Measurements from ENCODE around the gene GTSE1. TPM values are rescaled to one million over a fixed set of nuclear protein-coding genes. Genes with fewer than 3 reads are reported as not detected.

GTSE1 gene
- total RNA-seq, 1 experiment from 2014 or later = 20.6 TPM

DNA sequence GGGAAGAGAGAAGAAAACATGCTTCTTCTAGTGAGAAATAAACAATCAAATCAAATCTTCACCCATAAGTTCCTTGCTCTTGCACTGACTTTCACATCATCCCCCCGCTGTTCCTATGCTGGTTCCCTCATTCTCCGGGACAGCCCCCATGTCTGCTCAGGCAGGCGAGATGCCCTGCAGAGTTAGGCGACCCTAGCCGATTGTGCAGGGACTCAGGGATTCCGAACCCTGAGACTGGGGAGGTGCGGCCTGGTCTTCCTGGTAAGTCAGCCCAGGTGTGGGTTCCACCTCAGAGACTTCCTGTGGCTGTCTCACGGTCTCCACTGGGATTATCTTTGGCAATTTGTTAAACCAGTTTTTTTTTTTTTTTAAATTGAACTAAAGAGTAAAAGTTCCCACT is 22.3 kb upstream of the GTSE1 start:
- CTCF ChIA-PET = no interaction called here
- no peak for TF ChIP-seq EZH2phosphoT487 (IDR thresholded peaks at IDR 0.05; ENCODE audit: borderline replicate concordance, low read length)
- TF ChIP-seq, protein P1, sequence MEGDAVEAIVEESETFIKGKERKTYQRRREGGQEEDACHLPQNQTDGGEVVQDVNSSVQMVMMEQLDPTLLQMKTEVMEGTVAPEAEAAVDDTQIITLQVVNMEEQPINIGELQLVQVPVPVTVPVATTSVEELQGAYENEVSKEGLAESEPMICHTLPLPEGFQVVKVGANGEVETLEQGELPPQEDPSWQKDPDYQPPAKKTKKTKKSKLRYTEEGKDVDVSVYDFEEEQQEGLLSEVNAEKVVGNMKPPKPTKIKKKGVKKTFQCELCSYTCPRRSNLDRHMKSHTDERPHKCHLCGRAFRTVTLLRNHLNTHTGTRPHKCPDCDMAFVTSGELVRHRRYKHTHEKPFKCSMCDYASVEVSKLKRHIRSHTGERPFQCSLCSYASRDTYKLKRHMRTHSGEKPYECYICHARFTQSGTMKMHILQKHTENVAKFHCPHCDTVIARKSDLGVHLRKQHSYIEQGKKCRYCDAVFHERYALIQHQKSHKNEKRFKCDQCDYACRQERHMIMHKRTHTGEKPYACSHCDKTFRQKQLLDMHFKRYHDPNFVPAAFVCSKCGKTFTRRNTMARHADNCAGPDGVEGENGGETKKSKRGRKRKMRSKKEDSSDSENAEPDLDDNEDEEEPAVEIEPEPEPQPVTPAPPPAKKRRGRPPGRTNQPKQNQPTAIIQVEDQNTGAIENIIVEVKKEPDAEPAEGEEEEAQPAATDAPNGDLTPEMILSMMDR (conservative IDR thresholded peaks at IDR 0.05; ENCODE audit: low read depth, low read length) = no peak
- BruUV-seq (replicated peaks) = no TSS peak

GRCh38 chr22:46275455-46276122 is 21.1 kb upstream of the GTSE1 start:
- no peak overlapping the region for H3K9ac ChIP-seq (ENCODE audit: low read length)
- H3K4me2 ChIP-seq (ENCODE audit: low read length) = no peak overlapping the region
- no peaks in the 10 kb centered on the region for H3K79me2 ChIP-seq (ENCODE audit: low read length)
- H3K4me1 ChIP-seq (ENCODE audit: insufficient read depth, low read length) = no peaks in the 10 kb centered on the region
- H3K36me3 ChIP-seq (ENCODE audit: low read depth, low read length) = peaks cover 6% of the 10 kb centered on the region; the same call in 1 of the 2 replicates
- ATAC-seq (no peak), DNase-seq (no peak)
- H3K4me3 ChIP-seq (ENCODE audit: low read length) = no peak overlapping the region
- no peaks in the 10 kb centered on the region for H4K20me1 ChIP-seq (ENCODE audit: low read length)
- TF ChIP-seq EZH2 (IDR thresholded peaks at IDR 0.05; ENCODE audit: low read length, unreplicated experiment) (no peak), EZH2phosphoT487 (IDR thresholded peaks at IDR 0.05; ENCODE audit: borderline replicate concordance, low read length) (no peak)
- TF ChIP-seq, protein P1 (conservative IDR thresholded peaks at IDR 0.05; ENCODE audit: low read depth, low read length) = no peak
- H3F3A ChIP-seq (ENCODE audit: low read length, unreplicated experiment) = no peaks in the 10 kb centered on the region
- H3K27ac ChIP-seq (ENCODE audit: low read length) = no peak overlapping the region
- no peak overlapping the region for H2AFZ ChIP-seq (ENCODE audit: low read length)
- BruUV-seq (replicated peaks) = no TSS peak
- ChIA-PET POLR2A (ENCODE audit: unreplicated experiment) (no interaction called here), CTCF (no interaction called here)
- intact Hi-C loops (cut with micrococcal nuclease) = no loop called here
- H3K9me2 ChIP-seq (replicated peaks; ENCODE audit: low read length) = no peaks in the 10 kb centered on the region
- no peaks in the 10 kb centered on the region for H3K9me3 ChIP-seq (ENCODE audit: low read length)
- H3K27me3 ChIP-seq (ENCODE audit: low read length) = no peaks in the 10 kb centered on the region

More for the DNA sequence above, 22.3 kb upstream of the GTSE1 start:
- intact Hi-C loops (cut with micrococcal nuclease) = no loop called here
- H3K79me2 ChIP-seq (ENCODE audit: low read length) = peaks cover 9% of the 10 kb centered on the region
- H2AFZ ChIP-seq (ENCODE audit: low read length) = no peak overlapping the region
- POLR2A ChIA-PET (ENCODE audit: unreplicated experiment) = no interaction called here
- H3K4me1 ChIP-seq (ENCODE audit: insufficient read depth, low read length) = peaks cover 4% of the 10 kb centered on the region
- H3K9ac ChIP-seq (ENCODE audit: low read length) = no peak overlapping the region
- no peak overlapping the region for H3K27ac ChIP-seq (ENCODE audit: low read length)
- ATAC-seq (no peak), DNase-seq (no peak)
- no peak overlapping the region for H3K4me3 ChIP-seq (ENCODE audit: low read length)
- H3K27me3 ChIP-seq (ENCODE audit: low read length) = no peaks in the 10 kb centered on the region
- H3K9me2 ChIP-seq (replicated peaks; ENCODE audit: low read length) = no peaks in the 10 kb centered on the region
- no peaks in the 10 kb centered on the region for H4K20me1 ChIP-seq (ENCODE audit: low read length)
- H3F3A ChIP-seq (ENCODE audit: low read length, unreplicated experiment) = no peaks in the 10 kb centered on the region
- H3K36me3 ChIP-seq (ENCODE audit: low read depth, low read length) = peaks cover 6% of the 10 kb centered on the region; the same call in 1 of the 2 replicates
- no peak overlapping the region for H3K4me2 ChIP-seq (ENCODE audit: low read length)
- H3K9me3 ChIP-seq (ENCODE audit: low read length) = no peaks in the 10 kb centered on the region

DNA sequence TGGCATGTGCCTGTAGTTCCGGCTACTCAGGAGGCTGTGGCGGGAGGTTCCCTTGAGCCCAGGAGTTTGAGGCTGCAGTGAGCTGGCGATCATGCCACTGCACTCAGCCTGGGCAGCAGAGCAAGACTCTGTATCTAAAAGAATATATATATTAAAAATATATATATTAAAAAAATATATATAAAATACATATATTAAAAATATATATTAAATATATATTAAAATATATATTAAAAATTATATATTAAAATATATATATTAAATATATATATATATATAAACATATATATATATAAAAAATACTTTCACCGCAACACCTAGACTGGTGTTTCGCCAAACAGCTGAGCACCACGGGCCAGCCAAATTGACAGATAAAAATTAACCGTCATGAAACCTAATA is 20.1 kb upstream of the GTSE1 start:
- POLR2A ChIA-PET (ENCODE audit: unreplicated experiment) = no interaction called here
- CTCF ChIA-PET = no interaction called here
- Histone ChIP-seq H3K4me2 (ENCODE audit: low read length) (no peak overlapping the region), H2AFZ (ENCODE audit: low read length) (no peak overlapping the region), H3K36me3 (ENCODE audit: low read depth, low read length) (peaks cover 6% of the 10 kb centered on the region; the same call in 1 of the 2 replicates), H3K4me3 (ENCODE audit: low read length) (no peak overlapping the region), H3K27ac (ENCODE audit: low read length) (no peak overlapping the region), H3K27me3 (ENCODE audit: low read length) (no peaks in the 10 kb centered on the region), H3K9ac (ENCODE audit: low read length) (no peak overlapping the region), H3F3A (ENCODE audit: low read length, unreplicated experiment) (no peaks in the 10 kb centered on the region), H4K20me1 (ENCODE audit: low read length) (no peaks in the 10 kb centered on the region), H3K9me3 (ENCODE audit: low read length) (no peaks in the 10 kb centered on the region), H3K79me2 (ENCODE audit: low read length) (no peaks in the 10 kb centered on the region), H3K9me2 (replicated peaks; ENCODE audit: low read length) (no peaks in the 10 kb centered on the region), H3K4me1 (ENCODE audit: insufficient read depth, low read length) (no peaks in the 10 kb centered on the region)
- DNase-seq = no peak
- no TSS peak for BruUV-seq (replicated peaks)
- TF ChIP-seq EZH2phosphoT487 (IDR thresholded peaks at IDR 0.05; ENCODE audit: borderline replicate concordance, low read length) (no peak), EZH2 (IDR thresholded peaks at IDR 0.05; ENCODE audit: low read length, unreplicated experiment) (no peak)
- TF ChIP-seq, protein P1 (conservative IDR thresholded peaks at IDR 0.05; ENCODE audit: low read depth, low read length) = no peak
- no peak for ATAC-seq
- intact Hi-C loops (cut with micrococcal nuclease) = no loop called here
